Left lung (tissue), 10 donors: ENCODE measurements around the gene CXCR1. TPM values are rescaled to one million over a fixed set of nuclear protein-coding genes. Genes with fewer than 3 reads are reported as not detected.

Experiments used
- ATAC-seq: fragments of 200-7000 bp; cut with Tn5 transposase; one replicate; pipeline ENCODE4 v1.9.1; 2020; ENCODE audit warnings: moderate library complexity
- DNase-seq, 4 donors: peaks; one replicate each; pipeline ENCODE4 v3.0.0-alpha.2; 2013 to 2020
- H3K27ac ChIP-seq, 2 donors: fragments of 200-600 bp; sonication (generic) in 1 of 2; one replicate each; pipeline versions ENCODE4 v1.5.0 to v1.8.0; 2020 to 2021
- H3K27me3 ChIP-seq, 2 donors: fragments of 200-600 bp; sonication (generic) in 1 of 2; one replicate each; pipeline versions ENCODE4 v1.5.0 to v1.8.0; 2020 to 2021
- H3K36me3 ChIP-seq, 2 donors: fragments of 200-600 bp; sonication (generic) in 1 of 2; one replicate each; pipeline versions ENCODE4 v1.5.0 to v1.8.0; 2020 to 2021
- H3K4me1 ChIP-seq, 2 donors: fragments of 200-600 bp; one replicate each; pipeline ENCODE4 v1.8.0; 2021
- H3K4me3 ChIP-seq, 2 donors: fragments of 200-600 bp; sonication (generic) in 1 of 2; one replicate each; pipeline versions ENCODE4 v1.5.0 to v1.8.0; 2020 to 2021; ENCODE audit warnings: mild to moderate bottlenecking in 1 of 2
- H3K9me3 ChIP-seq, 2 donors: fragments of 200-600 bp; sonication (generic) in 1 of 2; one replicate each; pipeline versions ENCODE4 v1.5.0 to v1.8.0; 2020 to 2021
- CTCF ChIP-seq, 2 donors: fragments of 200-600 bp; sonication (generic) in 1 of 2; IDR thresholded peaks; one replicate each; pipeline versions ENCODE4 v1.5.0 to v1.8.0; 2021; ENCODE audit warnings: antibody characterized with exemption in 2 of 2
- intact Hi-C, 2 donors: fragments of 100-400 bp; cut with DNase I; formaldehyde crosslinking; loops; one replicate each; pipeline versions ENCODE4 v1.11.2 to v1.14.2; 2022
- polyA plus RNA-seq, 6 donors: library from polyadenylated mRNA; unstranded; fragments of 120-200 nt; gene quantifications; one replicate each; pipeline ENCODE4 v1.2.1, GENCODE V29; 2013; ENCODE audit not compliant: insufficient read length in 6 of 6
- total RNA-seq, 2 donors: library from RNA; stranded (reverse); fragmentation: NEBNext Ultra II Directional; extraction: Animal tissue kit (Norgen Biotek cat#: 25700); gene quantifications; one replicate each; pipeline ENCODE4 v1.2.1, GENCODE V29; 2021
- donor health status: DM: no; HTN: yes; CAD: no.
- donor health status: DM: no; HTN: no; CAD: no.

The CXCR1 gene
- total and polyA plus RNA-seq, 8 donors, result 0.06 to 21.0 (median 0.10) TPM; not detected in 1

GRCh38 chr2:218138047-218138446 is 28.7 kb downstream of the CXCR1 start:
- intact Hi-C loops, result no loop called here
- no peak for ATAC-seq
- Histone ChIP-seq H3K27ac (peak overlapping the region in 1 of 2 donors; percentile 59), H3K9me3 (no peaks in the 10 kb centered on the region), H3K4me3 (no peak overlapping the region), H3K36me3 (peaks cover 0 to 14% of the 10 kb centered on the region in 2 donors), H3K4me1 (peaks cover 0 to 12% of the 10 kb centered on the region in 2 donors), H3K27me3 (peaks cover 0 to 8% of the 10 kb centered on the region in 2 donors)
- TF ChIP-seq CTCF (IDR thresholded peaks at IDR 0.05), result no peak
- no peak for DNase-seq

- peak overlapping the region in 1 of 2 donors; percentile 59 for H3K27ac ChIP-seq
Observed at GRCh38 chr2:218137514-218137913, 29.2 kb downstream of the CXCR1 start.

DNA sequence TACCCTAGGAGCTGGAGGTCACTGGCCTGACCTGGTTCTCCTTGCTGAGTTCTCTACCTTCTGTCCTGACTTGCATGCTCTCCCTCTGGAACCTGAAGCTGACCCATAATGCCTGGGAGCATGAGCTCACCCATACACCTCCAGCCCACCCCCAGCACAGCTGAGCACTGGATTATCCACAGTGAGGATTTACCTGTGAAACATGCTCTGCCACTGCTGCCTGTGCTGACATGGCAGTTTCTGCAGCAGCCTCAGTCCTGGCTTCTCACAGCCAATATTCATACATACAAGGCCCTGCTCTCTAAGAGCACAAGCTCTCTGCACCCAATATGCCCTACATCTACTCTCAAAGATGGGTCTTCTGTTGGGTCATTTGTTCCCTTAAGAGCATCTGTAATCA is 35.9 kb downstream of the CXCR1 start:
- Histone ChIP-seq H3K27ac (peak overlapping the region in 1 of 2 donors; percentile 57), H3K4me3 (no peak overlapping the region), H3K36me3 (peaks cover 0 to 8% of the 10 kb centered on the region in 2 donors), H3K9me3 (no peaks in the 10 kb centered on the region), H3K4me1 (peaks cover 0 to 6% of the 10 kb centered on the region in 2 donors), H3K27me3 (no peaks in the 10 kb centered on the region)
- intact Hi-C loops, result no loop called here
- DNase-seq (no peak), ATAC-seq (no peak)
- TF ChIP-seq CTCF (IDR thresholded peaks at IDR 0.05), result no peak

More at GRCh38 chr2:218137514-218137913, 29.2 kb downstream of the CXCR1 start:
- TF ChIP-seq CTCF (IDR thresholded peaks at IDR 0.05), result no peak
- H3K9me3 ChIP-seq, result no peaks in the 10 kb centered on the region
- no peak overlapping the region for H3K4me3 ChIP-seq
- intact Hi-C loops, result no loop called here
- ATAC-seq (no peak), DNase-seq (no peak)
- H3K36me3 ChIP-seq, result peaks cover 0 to 14% of the 10 kb centered on the region in 2 donors
- peaks cover 0 to 12% of the 10 kb centered on the region in 2 donors for H3K4me1 ChIP-seq
- peaks cover 0 to 8% of the 10 kb centered on the region in 2 donors for H3K27me3 ChIP-seq

DNA sequence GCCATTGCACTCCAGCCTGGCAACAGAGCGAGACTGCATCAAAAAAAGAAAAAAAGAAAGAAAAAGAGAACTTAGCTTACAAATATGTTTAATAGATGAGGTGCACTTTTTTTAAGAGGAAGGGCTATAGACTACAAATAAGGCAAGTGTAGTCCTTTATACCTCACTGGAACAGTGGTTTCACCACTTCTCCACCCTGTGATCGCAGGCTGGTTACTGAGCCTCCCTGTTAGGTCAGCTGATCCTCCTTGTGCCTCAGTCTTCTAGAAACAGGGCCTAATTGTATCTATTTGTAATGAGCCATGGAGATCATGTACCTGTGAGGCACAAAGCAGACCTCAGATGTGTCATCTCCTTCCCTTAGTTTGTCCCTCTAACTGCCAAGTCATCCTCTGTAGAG is 36.4 kb downstream of the CXCR1 start:
- Histone ChIP-seq H3K27me3 (no peaks in the 10 kb centered on the region), H3K9me3 (no peaks in the 10 kb centered on the region), H3K36me3 (peaks cover 0 to 4% of the 10 kb centered on the region in 2 donors), H3K27ac (peak overlapping the region in 1 of 2 donors; percentile 57), H3K4me3 (peak overlapping the region in 1 of 2 donors; percentile 16), H3K4me1 (peaks cover 0 to 10% of the 10 kb centered on the region in 2 donors)
- TF ChIP-seq CTCF (IDR thresholded peaks at IDR 0.05), result no peak
- ATAC-seq (no peak), DNase-seq (no peak)
- intact Hi-C loops, result no loop called here

- no peaks in the 10 kb centered on the region for H3K9me3 ChIP-seq
- intact Hi-C loops, result no loop called here
- H3K27ac ChIP-seq, result peak overlapping the region in 1 of 2 donors; percentile 87
- H3K4me3 ChIP-seq, result peak overlapping the region in 1 of 2 donors; percentile 28
- no peaks in the 10 kb centered on the region for H3K36me3 ChIP-seq
- H3K4me1 ChIP-seq, result peaks cover 0 to 18% of the 10 kb centered on the region in 2 donors
- no peak for TF ChIP-seq CTCF (IDR thresholded peaks at IDR 0.05)
- ATAC-seq (peak; percentile 24), DNase-seq (peak in 1 of 4 donors; percentile 13)
- no peaks in the 10 kb centered on the region for H3K27me3 ChIP-seq
Observed at GRCh38 chr2:218129458-218130135, 37.2 kb downstream of the CXCR1 start.
